Fibroblast of lung (primary cell): ENCODE results near the gene YKT6.

ENCODE experiments used
- CTCF ChIP-seq, 2 donors: IDR thresholded peaks in 1 of 2; conservative IDR thresholded peaks in 1 of 2; 1 replicate in 1 of 2; 2 replicates in 1 of 2; pipeline ENCODE4 v1.5.1; 2011 to 2012; ENCODE audit warnings: low read length in 2 of 2, control low read depth in 1 of 2, inconsistent platforms in 1 of 2, low read depth in 1 of 2, mild to moderate bottlenecking in 1 of 2
- EZH2 ChIP-seq: IDR thresholded peaks from 2 replicates; pipeline ENCODE4 v1.5.1; 2012; ENCODE audit warnings: low read length, control low read depth, mild to moderate bottlenecking; ENCODE audit errors: missing control alignments

DNA sequence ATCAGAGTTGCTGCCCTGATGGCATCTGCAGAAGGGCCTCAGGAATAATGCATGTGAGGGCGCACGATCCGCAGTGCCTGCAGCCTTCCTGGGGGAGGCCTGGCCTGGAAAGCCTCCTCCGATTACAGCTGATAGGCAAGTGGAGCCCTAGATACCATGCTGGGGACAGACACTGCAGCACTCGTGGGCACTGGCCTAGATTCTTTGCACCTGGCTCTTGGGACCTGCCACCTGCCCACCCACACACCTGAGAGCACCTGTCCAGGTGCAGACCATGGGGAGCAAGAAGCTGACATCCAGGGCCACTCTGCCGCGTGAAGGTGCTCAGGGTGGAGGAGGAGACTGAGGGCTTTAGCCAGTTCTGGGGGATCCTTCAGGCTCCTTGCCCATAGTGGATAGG is 14.8 kb downstream of the YKT6 start:
- TF ChIP-seq CTCF (conservative IDR thresholded peaks at IDR 0.05 in 1 of 2, IDR thresholded peaks at IDR 0.05 in 1 of 2; ENCODE audit: low read depth in 1 of 2, low read length in 2 of 2) (no peak), EZH2 (no peak)
